GM23338 (cell line): Measurements from ENCODE around the gene RTN3.

Experiments used
- EZH2phosphoT487 ChIP-seq: fragments of 200-600 bp; sonication (generic); IDR thresholded peaks from one replicate; pipeline ENCODE4 v1.8.1; 2018; ENCODE audit warnings: antibody characterized with exemption; ENCODE audit not compliant: unreplicated experiment
- JUNB ChIP-seq: IDR thresholded peaks from one replicate; pipeline ENCODE4 v1.6.1; 2016; ENCODE audit warnings: antibody characterized with exemption; ENCODE audit not compliant: unreplicated experiment
- POLR2AphosphoS5 ChIP-seq: IDR thresholded peaks from 2 replicates; pipeline ENCODE4 v1.6.1; 2016; ENCODE audit warnings: antibody characterized with exemption, low read depth
- ZNF331 ChIP-seq: fragments of 250-450 bp; sonication (Bioruptor Pico); IDR thresholded peaks from 2 replicates; pipeline ENCODE4 v1.5.0; 2020; ENCODE audit warnings: low read depth, mild to moderate bottlenecking, moderate library complexity
- TF ChIP-seq, protein P1 (sequence below), 2 experiments: fragments of 200-600 bp in 1 of 2; sonication (generic) in 1 of 2; conservative IDR thresholded peaks; 2 replicates each; pipeline versions ENCODE4 v1.5.1 to v1.6.1; 2016 to 2017; ENCODE audit warnings: antibody characterized with exemption in 2 of 2, low read depth in 2 of 2, mild to moderate bottlenecking in 2 of 2, moderate library complexity in 1 of 2
- TF ChIP-seq, protein P2 (sequence below): IDR thresholded peaks from 2 replicates; pipeline ENCODE4 v1.6.1; 2016; ENCODE audit warnings: antibody characterized with exemption
- TF ChIP-seq, protein P3 (sequence below): IDR thresholded peaks from one replicate; pipeline ENCODE4 v1.6.1; 2018; ENCODE audit warnings: antibody characterized with exemption; ENCODE audit not compliant: unreplicated experiment

DNA sequence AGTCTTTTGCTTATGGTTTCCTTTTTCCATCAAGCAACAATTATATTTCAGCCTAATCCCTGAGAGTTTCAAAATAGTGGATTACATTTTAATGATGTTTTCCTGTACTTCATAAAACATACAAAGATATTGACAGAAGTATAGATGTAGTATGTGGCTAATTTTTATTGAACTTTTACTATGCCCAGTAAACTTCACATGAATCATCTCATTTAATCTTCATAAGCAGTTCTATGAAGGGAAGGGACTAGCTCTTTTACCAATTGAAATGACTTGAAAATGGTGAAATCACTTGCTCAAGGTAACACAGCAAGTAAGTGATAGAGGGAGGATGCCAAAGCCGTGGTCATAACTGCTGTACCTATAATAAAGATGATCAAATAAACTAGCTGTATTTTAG lies 27.5 kb downstream of the RTN3 start:
- TF ChIP-seq, protein P1, sequence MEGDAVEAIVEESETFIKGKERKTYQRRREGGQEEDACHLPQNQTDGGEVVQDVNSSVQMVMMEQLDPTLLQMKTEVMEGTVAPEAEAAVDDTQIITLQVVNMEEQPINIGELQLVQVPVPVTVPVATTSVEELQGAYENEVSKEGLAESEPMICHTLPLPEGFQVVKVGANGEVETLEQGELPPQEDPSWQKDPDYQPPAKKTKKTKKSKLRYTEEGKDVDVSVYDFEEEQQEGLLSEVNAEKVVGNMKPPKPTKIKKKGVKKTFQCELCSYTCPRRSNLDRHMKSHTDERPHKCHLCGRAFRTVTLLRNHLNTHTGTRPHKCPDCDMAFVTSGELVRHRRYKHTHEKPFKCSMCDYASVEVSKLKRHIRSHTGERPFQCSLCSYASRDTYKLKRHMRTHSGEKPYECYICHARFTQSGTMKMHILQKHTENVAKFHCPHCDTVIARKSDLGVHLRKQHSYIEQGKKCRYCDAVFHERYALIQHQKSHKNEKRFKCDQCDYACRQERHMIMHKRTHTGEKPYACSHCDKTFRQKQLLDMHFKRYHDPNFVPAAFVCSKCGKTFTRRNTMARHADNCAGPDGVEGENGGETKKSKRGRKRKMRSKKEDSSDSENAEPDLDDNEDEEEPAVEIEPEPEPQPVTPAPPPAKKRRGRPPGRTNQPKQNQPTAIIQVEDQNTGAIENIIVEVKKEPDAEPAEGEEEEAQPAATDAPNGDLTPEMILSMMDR (conservative IDR thresholded peaks at IDR 0.05; ENCODE audit: low read depth in 2 of 2) = no peak
- TF ChIP-seq EZH2phosphoT487 (no peak), JUNB (no peak), ZNF331 (CRISPR knock-in tag) (no peak), POLR2AphosphoS5 (no peak)
- TF ChIP-seq, protein P2, sequence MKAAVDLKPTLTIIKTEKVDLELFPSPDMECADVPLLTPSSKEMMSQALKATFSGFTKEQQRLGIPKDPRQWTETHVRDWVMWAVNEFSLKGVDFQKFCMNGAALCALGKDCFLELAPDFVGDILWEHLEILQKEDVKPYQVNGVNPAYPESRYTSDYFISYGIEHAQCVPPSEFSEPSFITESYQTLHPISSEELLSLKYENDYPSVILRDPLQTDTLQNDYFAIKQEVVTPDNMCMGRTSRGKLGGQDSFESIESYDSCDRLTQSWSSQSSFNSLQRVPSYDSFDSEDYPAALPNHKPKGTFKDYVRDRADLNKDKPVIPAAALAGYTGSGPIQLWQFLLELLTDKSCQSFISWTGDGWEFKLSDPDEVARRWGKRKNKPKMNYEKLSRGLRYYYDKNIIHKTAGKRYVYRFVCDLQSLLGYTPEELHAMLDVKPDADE = no peak
- TF ChIP-seq, protein P3, sequence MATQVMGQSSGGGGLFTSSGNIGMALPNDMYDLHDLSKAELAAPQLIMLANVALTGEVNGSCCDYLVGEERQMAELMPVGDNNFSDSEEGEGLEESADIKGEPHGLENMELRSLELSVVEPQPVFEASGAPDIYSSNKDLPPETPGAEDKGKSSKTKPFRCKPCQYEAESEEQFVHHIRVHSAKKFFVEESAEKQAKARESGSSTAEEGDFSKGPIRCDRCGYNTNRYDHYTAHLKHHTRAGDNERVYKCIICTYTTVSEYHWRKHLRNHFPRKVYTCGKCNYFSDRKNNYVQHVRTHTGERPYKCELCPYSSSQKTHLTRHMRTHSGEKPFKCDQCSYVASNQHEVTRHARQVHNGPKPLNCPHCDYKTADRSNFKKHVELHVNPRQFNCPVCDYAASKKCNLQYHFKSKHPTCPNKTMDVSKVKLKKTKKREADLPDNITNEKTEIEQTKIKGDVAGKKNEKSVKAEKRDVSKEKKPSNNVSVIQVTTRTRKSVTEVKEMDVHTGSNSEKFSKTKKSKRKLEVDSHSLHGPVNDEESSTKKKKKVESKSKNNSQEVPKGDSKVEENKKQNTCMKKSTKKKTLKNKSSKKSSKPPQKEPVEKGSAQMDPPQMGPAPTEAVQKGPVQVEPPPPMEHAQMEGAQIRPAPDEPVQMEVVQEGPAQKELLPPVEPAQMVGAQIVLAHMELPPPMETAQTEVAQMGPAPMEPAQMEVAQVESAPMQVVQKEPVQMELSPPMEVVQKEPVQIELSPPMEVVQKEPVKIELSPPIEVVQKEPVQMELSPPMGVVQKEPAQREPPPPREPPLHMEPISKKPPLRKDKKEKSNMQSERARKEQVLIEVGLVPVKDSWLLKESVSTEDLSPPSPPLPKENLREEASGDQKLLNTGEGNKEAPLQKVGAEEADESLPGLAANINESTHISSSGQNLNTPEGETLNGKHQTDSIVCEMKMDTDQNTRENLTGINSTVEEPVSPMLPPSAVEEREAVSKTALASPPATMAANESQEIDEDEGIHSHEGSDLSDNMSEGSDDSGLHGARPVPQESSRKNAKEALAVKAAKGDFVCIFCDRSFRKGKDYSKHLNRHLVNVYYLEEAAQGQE = no peak
